ENCODE measurements around the gene CAMLG.
"Not testable (repeated sequence)": the region's sequence is repeated elsewhere in the genome, so short reads cannot be mapped to it uniquely, and the experiment has no call there.

CAMLG gene

DNA sequence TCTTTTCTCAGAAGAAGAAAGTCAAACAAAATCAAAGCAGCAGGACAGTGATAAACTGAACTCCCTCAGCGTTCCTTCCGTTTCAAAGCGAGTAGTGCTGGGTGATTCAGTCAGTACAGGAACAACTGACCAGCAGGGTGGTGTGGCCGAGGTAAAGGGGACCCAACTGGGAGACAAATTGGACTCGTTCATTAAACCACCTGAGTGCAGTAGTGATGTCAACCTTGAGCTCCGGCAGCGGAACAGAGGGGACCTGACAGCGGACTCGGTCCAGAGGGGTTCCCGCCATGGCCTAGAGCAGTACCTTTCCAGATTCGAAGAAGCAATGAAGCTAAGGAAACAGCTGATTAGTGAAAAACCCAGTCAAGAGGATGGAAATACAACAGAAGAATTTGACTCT lies 2.7 kb downstream of the CAMLG start:
- TF ChIP-seq MYC (IDR thresholded peaks at IDR 0.05; ENCODE audit: low read depth, low read length) (no peak), POLR2A (IDR thresholded peaks at IDR 0.05; ENCODE audit: extremely low read depth, insufficient read length) (no peak)
- TF ChIP-seq, protein P1, sequence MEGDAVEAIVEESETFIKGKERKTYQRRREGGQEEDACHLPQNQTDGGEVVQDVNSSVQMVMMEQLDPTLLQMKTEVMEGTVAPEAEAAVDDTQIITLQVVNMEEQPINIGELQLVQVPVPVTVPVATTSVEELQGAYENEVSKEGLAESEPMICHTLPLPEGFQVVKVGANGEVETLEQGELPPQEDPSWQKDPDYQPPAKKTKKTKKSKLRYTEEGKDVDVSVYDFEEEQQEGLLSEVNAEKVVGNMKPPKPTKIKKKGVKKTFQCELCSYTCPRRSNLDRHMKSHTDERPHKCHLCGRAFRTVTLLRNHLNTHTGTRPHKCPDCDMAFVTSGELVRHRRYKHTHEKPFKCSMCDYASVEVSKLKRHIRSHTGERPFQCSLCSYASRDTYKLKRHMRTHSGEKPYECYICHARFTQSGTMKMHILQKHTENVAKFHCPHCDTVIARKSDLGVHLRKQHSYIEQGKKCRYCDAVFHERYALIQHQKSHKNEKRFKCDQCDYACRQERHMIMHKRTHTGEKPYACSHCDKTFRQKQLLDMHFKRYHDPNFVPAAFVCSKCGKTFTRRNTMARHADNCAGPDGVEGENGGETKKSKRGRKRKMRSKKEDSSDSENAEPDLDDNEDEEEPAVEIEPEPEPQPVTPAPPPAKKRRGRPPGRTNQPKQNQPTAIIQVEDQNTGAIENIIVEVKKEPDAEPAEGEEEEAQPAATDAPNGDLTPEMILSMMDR (IDR thresholded peaks at IDR 0.05; ENCODE audit: low read depth, low read length), result no peak
- TF ChIP-seq, protein P2, sequence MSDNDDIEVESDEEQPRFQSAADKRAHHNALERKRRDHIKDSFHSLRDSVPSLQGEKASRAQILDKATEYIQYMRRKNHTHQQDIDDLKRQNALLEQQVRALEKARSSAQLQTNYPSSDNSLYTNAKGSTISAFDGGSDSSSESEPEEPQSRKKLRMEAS (IDR thresholded peaks at IDR 0.05; ENCODE audit: low read depth, low read length), result no peak
- no peak overlapping the region for H3K4me3 ChIP-seq (ENCODE audit: low read depth, low read length)
- DNase-seq (ENCODE audit: low read depth), result no peak

DNA sequence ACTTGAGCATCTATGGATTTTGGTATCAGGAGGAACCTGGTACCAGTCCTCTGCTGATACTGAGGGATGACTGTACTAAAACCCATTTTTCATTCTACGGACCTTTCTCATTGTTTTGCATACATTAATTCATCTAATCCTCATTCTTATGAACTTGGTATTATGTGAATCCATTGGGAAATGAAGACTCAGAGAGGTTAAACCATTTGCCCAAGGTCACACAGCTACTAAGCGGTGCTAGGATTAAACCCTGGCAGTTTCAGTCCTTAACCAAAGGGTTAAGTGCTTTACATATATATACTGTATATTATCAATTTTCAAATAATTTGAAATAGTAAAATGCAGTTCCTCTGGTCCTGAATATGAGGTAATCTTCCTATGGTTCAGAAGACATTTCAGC lies 3.8 kb downstream of the CAMLG start:
- H3K4me3 ChIP-seq (ENCODE audit: low read depth, low read length), result no peak overlapping the region
- DNase-seq (ENCODE audit: low read depth), result no peak
- TF ChIP-seq POLR2A (IDR thresholded peaks at IDR 0.05; ENCODE audit: extremely low read depth, insufficient read length), result no peak
- no peak for TF ChIP-seq MYC (IDR thresholded peaks at IDR 0.05; ENCODE audit: low read depth, low read length)
- TF ChIP-seq, protein P2 (IDR thresholded peaks at IDR 0.05; ENCODE audit: low read depth, low read length), result no peak
- TF ChIP-seq, protein P1 (IDR thresholded peaks at IDR 0.05; ENCODE audit: low read depth, low read length), result no peak

DNA sequence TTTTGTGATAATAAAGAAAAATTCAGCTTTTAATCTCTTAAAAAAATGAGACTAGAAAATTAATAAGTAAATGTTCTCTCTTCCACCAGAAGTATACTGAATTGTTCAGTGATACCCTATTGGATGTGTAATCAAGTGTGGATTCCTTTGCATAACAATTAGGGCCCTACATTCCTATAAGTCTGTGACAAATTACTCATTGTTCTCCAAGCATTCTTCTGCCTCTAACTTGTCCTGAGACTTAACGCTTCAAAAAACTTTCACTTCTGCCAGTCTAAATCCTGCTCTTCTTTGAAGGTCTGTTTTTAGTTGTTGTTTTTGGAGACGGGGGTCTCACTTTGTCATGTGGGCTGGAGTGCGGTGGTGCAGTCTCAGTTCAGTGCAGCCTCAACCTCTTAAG lies 11.1 kb downstream of the CAMLG start:
- TF ChIP-seq, protein P1 (IDR thresholded peaks at IDR 0.05; ENCODE audit: low read depth, low read length), result no peak
- TF ChIP-seq, protein P2 (IDR thresholded peaks at IDR 0.05; ENCODE audit: low read depth, low read length), result no peak
- TF ChIP-seq POLR2A (IDR thresholded peaks at IDR 0.05; ENCODE audit: extremely low read depth, insufficient read length) (no peak), MYC (IDR thresholded peaks at IDR 0.05; ENCODE audit: low read depth, low read length) (no peak)
- no peak for DNase-seq (ENCODE audit: low read depth)
- no peak overlapping the region for H3K4me3 ChIP-seq (ENCODE audit: low read depth, low read length)

DNA sequence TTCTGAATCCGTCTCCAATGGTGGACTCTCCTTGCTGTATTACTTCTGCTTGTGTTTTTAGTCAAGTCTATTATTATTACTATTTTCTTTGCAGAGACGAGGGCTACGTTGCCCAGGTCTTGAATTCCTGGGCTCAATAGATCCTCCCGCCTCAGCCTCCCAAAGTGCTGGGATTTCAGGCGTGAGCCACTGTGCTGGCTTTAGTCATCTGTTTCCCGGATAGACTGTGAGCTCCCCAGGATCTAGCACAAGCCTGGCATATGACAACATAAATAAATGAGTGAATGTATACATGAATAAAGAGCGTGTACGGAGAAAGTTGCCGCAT lies 19.8 kb downstream of the CAMLG start:
- peak overlapping the region; percentile 50 for H3K4me3 ChIP-seq (ENCODE audit: low read depth, low read length)
- no peak for DNase-seq (ENCODE audit: low read depth)
- TF ChIP-seq, protein P2 (IDR thresholded peaks at IDR 0.05; ENCODE audit: low read depth, low read length), result no peak
- TF ChIP-seq, protein P1 (IDR thresholded peaks at IDR 0.05; ENCODE audit: low read depth, low read length), result no peak
- TF ChIP-seq MYC (IDR thresholded peaks at IDR 0.05; ENCODE audit: low read depth, low read length) (no peak), POLR2A (IDR thresholded peaks at IDR 0.05; ENCODE audit: extremely low read depth, insufficient read length) (no peak)

DNA sequence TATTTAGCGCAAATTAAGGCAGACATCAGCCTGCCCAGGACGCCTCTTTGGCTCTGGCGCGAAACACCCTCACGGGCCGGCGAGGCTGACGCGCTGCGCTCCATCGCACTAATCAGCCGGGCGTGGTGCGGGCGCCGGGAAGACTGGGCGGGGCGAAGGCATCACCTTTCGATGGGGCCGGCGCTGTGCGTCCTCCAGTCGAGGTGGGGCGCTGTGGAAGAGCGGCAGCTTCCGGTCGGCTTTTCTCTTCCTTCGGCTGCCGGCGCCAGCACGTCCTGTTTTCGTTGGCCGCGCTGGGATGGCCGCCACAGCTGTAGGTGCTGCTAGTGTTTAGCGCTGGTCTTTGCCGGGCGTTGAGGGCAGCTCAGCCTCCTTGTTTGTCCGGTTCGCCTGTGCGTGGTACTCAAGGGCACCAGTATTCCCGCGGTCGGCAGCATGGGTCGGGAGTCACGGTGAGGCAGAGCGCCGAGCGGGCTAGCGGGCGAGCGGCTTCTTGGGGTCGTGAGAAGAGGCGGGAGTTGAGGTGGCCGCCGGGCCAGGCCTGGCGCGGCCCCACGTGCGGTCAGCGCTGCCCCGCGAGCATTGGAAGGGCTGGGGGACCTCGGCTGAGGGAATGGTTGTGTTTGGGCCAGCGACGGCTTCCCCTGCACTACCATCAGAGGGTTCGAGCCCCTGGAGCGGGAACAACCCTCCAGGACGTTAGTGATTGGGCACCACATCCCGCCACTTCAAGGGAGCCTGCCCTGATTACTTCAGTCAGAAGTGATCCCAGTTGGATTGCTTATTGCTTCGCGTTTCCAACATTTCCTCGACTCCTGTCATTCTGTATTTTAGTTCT lies 20.4 kb downstream of the CAMLG start, which contains the start of gene DDX46:
Gene DDX46, plus strand, starts transcription at position 276 of the 838 bp plus-strand sequence. Its CDS starts 160 bp downstream, at position 436.
- H3K4me3 ChIP-seq (ENCODE audit: low read depth, low read length), result peak within 1 kb of the TSS; percentile 97
- DNase-seq (ENCODE audit: low read depth), result peak; percentile 95
- TF ChIP-seq, protein P2 (IDR thresholded peaks at IDR 0.05; ENCODE audit: low read depth, low read length), result 0 out of 2 replicates have a peak, but pooled peaks have one; percentile 63
- TF ChIP-seq MYC (IDR thresholded peaks at IDR 0.05; ENCODE audit: low read depth, low read length) (peak; percentile 44), POLR2A (IDR thresholded peaks at IDR 0.05; ENCODE audit: extremely low read depth, insufficient read length) (peak; percentile 59)
- TF ChIP-seq, protein P1 (IDR thresholded peaks at IDR 0.05; ENCODE audit: low read depth, low read length), result peak; percentile 63

DNA sequence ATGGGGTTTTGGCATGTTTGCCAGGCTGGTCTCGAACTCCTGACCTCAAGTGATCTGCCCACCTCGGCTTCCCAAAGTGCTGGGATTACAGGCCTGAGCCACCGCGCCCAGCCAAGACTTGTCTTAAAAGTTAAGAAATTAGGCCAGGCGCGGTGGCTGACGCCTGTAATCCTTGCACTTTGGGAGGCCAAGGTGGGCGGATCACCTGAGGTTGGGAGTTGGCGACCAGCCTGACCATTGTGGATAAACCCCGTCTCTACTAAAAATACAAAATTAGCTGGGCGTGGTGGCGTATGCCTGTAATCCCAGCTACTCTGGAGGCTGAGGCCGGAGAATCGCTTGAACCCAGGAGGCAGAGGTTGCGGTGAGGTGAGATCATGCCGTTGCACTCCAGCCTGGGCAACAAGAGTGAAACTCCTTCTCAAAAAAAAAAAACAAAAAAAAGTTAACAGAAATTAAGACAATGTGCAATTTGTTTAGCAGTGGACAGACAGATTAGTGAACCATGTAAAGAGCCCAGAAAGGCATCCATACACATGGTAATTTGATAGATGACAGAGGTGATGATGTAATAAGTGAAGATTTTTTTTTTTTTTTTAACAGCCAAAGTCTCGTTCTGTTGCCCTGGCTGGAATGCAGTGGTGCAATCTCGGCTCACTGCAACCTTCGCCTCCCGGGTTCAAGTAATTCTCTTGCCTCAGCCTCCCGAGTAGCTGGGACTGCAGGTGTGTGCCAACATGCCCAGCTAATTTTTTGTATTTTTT lies 29.4 kb downstream of the CAMLG start:
- not testable (repeated sequence) for H3K4me3 ChIP-seq (ENCODE audit: low read depth, low read length); DNase-seq (ENCODE audit: low read depth)
